Ascending aorta (tissue), 2 donors: ENCODE measurements around the gene TFCP2L1. TPM values are rescaled to one million over a fixed set of nuclear protein-coding genes. Genes with fewer than 3 reads are reported as not detected.

Experiments used
- DNase-seq, 2 donors: peaks; one replicate each; pipeline ENCODE4 v3.0.0-alpha.2; 2019; ENCODE audit warnings: low spot score in 2 of 2
- H3K27ac ChIP-seq, 2 donors: fragments of 200-600 bp; sonication (generic); one replicate each; pipeline ENCODE4 v1.5.1; 2016 to 2017; ENCODE audit warnings: mild to moderate bottlenecking in 1 of 2
- H3K27me3 ChIP-seq: fragments of 200-600 bp; sonication (generic); one replicate; pipeline ENCODE4 v1.5.1; 2017
- H3K36me3 ChIP-seq, 2 donors: fragments of 200-600 bp; sonication (generic); one replicate each; pipeline ENCODE4 v1.5.1; 2016
- H3K4me1 ChIP-seq, 2 donors: fragments of 200-600 bp; sonication (generic); one replicate each; pipeline ENCODE4 v1.5.1; 2016 to 2017; ENCODE audit warnings: mild to moderate bottlenecking in 1 of 2
- H3K4me3 ChIP-seq, 2 donors: fragments of 200-600 bp; sonication (generic); one replicate each; pipeline ENCODE4 v1.5.1; 2016 to 2017; ENCODE audit warnings: mild to moderate bottlenecking in 1 of 2
- H3K9me3 ChIP-seq, 2 donors: fragments of 200-600 bp; sonication (generic); one replicate each; pipeline ENCODE4 v1.5.1; 2016
- intact Hi-C: fragments of 100-400 bp; cut with DNase I; formaldehyde crosslinking; loops from one replicate; pipeline ENCODE4 v1.15.1; 2023
- total RNA-seq: library from RNA; depleted of rRNA; stranded (reverse); fragments of >200 nt; gene quantifications from one replicate; pipeline ENCODE4 v1.1.0, GENCODE V29; 2016
- TF ChIP-seq, protein P1 (sequence below), 3 experiments: fragments of 200-600 bp in 2 of 3; fragments of 450-650 bp in 1 of 3; sonication (generic) in 2 of 3; IDR thresholded peaks; one replicate each; pipeline ENCODE4 v1.5.1; 2016 to 2019; ENCODE audit warnings: antibody characterized with exemption in 3 of 3, mild to moderate bottlenecking in 1 of 3, moderate library complexity in 1 of 3

TFCP2L1 gene
- total RNA-seq, 1 donor from 2014 or later: 5.5 TPM

DNA sequence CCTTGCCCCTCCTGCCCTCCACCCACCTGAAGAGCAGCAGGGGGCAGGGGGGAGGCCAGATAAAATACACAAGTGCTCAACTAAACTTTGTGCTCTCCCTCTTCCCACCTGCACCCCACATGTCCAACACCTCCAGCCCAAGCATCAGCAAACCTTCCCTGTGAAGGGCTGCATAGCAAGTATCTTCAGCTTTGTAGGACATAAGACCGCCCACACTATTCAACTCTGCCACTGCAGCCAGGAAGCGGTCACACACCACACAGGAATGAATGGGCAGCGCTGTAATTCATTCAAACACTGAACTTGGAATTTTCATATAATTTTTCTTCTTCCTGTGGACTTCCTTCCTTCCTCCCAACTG lies 27.5 kb downstream of the TFCP2L1 start:
- Histone ChIP-seq H3K9me3 (no peaks in the 10 kb centered on the region), H3K27me3 (no peaks in the 10 kb centered on the region), H3K4me3 (no peak overlapping the region), H3K36me3 (no peaks in the 10 kb centered on the region), H3K27ac (no peak overlapping the region), H3K4me1 (no peaks in the 10 kb centered on the region)
- DNase-seq: no peak
- TF ChIP-seq, protein P1, sequence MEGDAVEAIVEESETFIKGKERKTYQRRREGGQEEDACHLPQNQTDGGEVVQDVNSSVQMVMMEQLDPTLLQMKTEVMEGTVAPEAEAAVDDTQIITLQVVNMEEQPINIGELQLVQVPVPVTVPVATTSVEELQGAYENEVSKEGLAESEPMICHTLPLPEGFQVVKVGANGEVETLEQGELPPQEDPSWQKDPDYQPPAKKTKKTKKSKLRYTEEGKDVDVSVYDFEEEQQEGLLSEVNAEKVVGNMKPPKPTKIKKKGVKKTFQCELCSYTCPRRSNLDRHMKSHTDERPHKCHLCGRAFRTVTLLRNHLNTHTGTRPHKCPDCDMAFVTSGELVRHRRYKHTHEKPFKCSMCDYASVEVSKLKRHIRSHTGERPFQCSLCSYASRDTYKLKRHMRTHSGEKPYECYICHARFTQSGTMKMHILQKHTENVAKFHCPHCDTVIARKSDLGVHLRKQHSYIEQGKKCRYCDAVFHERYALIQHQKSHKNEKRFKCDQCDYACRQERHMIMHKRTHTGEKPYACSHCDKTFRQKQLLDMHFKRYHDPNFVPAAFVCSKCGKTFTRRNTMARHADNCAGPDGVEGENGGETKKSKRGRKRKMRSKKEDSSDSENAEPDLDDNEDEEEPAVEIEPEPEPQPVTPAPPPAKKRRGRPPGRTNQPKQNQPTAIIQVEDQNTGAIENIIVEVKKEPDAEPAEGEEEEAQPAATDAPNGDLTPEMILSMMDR (IDR thresholded peaks at IDR 0.05): no peak
- intact Hi-C loops: no loop called here

DNA sequence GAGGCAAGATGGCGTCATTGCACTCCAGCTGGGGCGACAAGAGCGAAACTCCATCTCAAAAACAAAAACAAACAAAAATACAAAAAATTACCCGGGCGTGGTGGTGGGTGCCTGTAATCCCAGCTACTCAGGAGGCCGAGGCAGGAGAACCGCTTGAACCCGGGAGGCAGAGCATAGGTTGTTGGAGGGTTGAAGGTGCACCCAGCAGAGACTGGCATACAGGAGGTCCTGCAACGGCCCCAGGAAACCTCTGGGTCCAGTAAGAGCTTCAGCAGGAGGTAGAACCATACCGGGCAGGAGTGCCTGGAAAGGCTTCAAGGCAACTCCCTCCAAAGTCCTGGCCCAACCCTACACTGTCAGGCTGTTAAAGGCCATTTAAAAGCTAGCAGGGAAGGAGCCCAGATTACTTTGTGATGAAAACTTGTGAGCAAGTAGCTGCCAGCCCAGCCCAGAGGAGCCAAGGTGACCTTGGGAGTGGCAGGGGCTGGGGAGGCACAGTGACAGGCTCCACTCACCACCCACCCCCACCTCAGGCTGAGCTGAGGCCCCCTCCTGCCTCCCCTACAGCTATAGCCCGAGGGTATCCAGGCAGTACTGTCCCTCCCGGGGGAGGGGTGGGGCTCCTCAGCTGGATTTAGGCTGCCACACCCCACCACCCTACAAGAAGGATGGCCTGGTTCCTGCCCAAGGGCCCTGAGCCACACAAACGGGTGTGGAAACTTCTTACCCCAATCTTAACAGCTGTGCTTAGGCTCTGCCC lies 28.1 kb downstream of the TFCP2L1 start:
- no peak overlapping the region for H3K4me3 ChIP-seq
- DNase-seq: no peak
- no peaks in the 10 kb centered on the region for H3K4me1 ChIP-seq
- no peaks in the 10 kb centered on the region for H3K36me3 ChIP-seq
- H3K27me3 ChIP-seq: no peaks in the 10 kb centered on the region
- H3K27ac ChIP-seq: no peak overlapping the region
- H3K9me3 ChIP-seq: no peaks in the 10 kb centered on the region
- intact Hi-C loops: no loop called here
- TF ChIP-seq, protein P1 (IDR thresholded peaks at IDR 0.05): no peak

GRCh38 chr2:121255358-121255757 lies 29.6 kb downstream of the TFCP2L1 start:
- DNase-seq: no peak
- TF ChIP-seq, protein P1 (IDR thresholded peaks at IDR 0.05): no peak
- intact Hi-C loops: no loop called here

GRCh38 chr2:121254748-121255147 lies 30.3 kb downstream of the TFCP2L1 start:
- intact Hi-C loops: no loop called here
- TF ChIP-seq, protein P1 (IDR thresholded peaks at IDR 0.05): no peak
- Histone ChIP-seq H3K9me3 (no peaks in the 10 kb centered on the region), H3K4me1 (no peaks in the 10 kb centered on the region), H3K27ac (no peak overlapping the region), H3K36me3 (no peaks in the 10 kb centered on the region), H3K4me3 (no peak overlapping the region), H3K27me3 (no peaks in the 10 kb centered on the region)
- no peak for DNase-seq

More at GRCh38 chr2:121255358-121255757, 29.6 kb downstream of the TFCP2L1 start:
- H3K4me3 ChIP-seq: no peak overlapping the region
- no peaks in the 10 kb centered on the region for H3K9me3 ChIP-seq
- no peak overlapping the region for H3K27ac ChIP-seq
- H3K36me3 ChIP-seq: no peaks in the 10 kb centered on the region
- H3K27me3 ChIP-seq: no peaks in the 10 kb centered on the region
- no peaks in the 10 kb centered on the region for H3K4me1 ChIP-seq

GRCh38 chr2:121253674-121254240 lies 31.2 kb downstream of the TFCP2L1 start:
- no peak for DNase-seq

More at GRCh38 chr2:121253674-121254240, 31.2 kb downstream of the TFCP2L1 start:
- TF ChIP-seq, protein P1 (IDR thresholded peaks at IDR 0.05): no peak
- Histone ChIP-seq H3K27me3 (no peaks in the 10 kb centered on the region), H3K4me3 (no peak overlapping the region), H3K27ac (no peak overlapping the region), H3K9me3 (no peaks in the 10 kb centered on the region), H3K4me1 (no peaks in the 10 kb centered on the region), H3K36me3 (no peaks in the 10 kb centered on the region)
- intact Hi-C loops: no loop called here
